A673 (cell line): ENCODE data around the gene CEP19.
A peak's percentile ranks its signal among the peaks of the same experiment; 100 is the strongest.

Source experiments
- EZH2 ChIP-seq: fragments of 200-600 bp; sonication (generic); IDR thresholded peaks from 2 replicates; pipeline ENCODE4 v1.6.1; 2017; ENCODE audit warnings: borderline replicate concordance, low read depth, mild to moderate bottlenecking, mixed read lengths, antibody characterized with exemption, low read length; ENCODE audit not compliant: poor library complexity, severe bottlenecking
- TF ChIP-seq, protein P1 (sequence below): fragments of 300-800, 200-600 bp; sonication (generic); conservative IDR thresholded peaks from 2 replicates; pipeline ENCODE4 v1.5.1; 2017; ENCODE audit warnings: low read depth, mild to moderate bottlenecking, antibody characterized with exemption, low read length, moderate library complexity, mixed read lengths

DNA sequence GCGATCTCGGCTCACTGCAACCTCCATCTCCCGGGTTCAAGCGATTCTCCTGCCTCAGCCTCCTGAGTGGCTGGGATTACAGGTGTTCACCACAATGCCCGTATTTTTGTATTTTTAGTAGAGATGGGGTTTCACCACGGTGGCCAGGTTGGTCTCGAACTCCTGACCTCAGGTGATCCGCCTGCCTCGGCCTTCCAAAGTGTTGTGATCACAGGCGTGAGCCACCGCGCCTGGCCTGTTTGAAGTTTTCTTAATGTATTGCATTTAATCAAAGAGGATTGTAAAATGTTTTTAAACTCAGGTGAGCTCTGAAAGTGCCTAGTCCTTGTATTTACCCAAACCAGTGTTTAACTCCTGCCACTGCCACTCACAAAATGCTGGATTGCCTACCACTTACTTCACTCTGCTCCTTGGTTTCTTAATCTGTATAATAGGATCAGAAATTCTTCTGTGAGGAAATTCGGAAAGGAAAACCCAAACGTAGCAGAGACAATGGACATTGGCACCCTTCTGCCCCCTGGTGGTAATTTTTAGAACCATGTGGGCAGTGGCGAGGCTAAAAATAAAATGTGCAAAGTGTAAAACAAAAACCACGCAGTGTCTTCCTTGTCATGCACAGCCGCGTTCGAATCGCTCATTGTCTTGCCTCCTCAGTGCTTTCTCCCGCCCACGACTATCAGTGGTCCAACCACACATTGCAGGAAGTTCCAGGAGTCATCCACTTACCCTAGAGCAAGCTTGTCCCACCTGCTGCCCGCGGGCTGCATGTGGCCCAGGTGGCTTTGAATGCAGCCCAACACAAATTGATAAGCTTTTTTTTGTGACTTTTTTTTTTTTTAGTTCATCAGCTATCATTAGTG is 27.3 kb downstream of the CEP19 start:
- TF ChIP-seq EZH2, result no peak
- TF ChIP-seq, protein P1, sequence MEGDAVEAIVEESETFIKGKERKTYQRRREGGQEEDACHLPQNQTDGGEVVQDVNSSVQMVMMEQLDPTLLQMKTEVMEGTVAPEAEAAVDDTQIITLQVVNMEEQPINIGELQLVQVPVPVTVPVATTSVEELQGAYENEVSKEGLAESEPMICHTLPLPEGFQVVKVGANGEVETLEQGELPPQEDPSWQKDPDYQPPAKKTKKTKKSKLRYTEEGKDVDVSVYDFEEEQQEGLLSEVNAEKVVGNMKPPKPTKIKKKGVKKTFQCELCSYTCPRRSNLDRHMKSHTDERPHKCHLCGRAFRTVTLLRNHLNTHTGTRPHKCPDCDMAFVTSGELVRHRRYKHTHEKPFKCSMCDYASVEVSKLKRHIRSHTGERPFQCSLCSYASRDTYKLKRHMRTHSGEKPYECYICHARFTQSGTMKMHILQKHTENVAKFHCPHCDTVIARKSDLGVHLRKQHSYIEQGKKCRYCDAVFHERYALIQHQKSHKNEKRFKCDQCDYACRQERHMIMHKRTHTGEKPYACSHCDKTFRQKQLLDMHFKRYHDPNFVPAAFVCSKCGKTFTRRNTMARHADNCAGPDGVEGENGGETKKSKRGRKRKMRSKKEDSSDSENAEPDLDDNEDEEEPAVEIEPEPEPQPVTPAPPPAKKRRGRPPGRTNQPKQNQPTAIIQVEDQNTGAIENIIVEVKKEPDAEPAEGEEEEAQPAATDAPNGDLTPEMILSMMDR, result peak; percentile 90
